Stimulated activated naive CD8-positive, alpha-beta T cell treated with anti-CD3 and anti-CD28 coated beads, Interleukin-15, Interleukin-2, amounts not matched to agents 100 ng/mL and 50 ng/mL, for 24 hours (primary cell): ENCODE measurements around the gene BAIAP2L2.

Source experiments
- H3K27ac Mint-ChIP-seq: one replicate; pipeline ENCODE4 v1.8.0; 2021; ENCODE audit warnings: mild to moderate bottlenecking, mixed read lengths
- H3K27me3 Mint-ChIP-seq: one replicate; pipeline ENCODE4 v1.8.0; 2021; ENCODE audit warnings: mixed read lengths
- H3K36me3 Mint-ChIP-seq: one replicate; pipeline ENCODE4 v1.8.0; 2021; ENCODE audit warnings: low read depth, mixed read lengths
- H3K4me1 Mint-ChIP-seq: one replicate; pipeline ENCODE4 v1.8.0; 2021; ENCODE audit warnings: low read depth, mixed read lengths
- H3K4me3 Mint-ChIP-seq: one replicate; pipeline ENCODE4 v1.8.0; 2021; ENCODE audit warnings: mild to moderate bottlenecking, mixed read lengths
- H3K9me3 Mint-ChIP-seq: one replicate; pipeline ENCODE4 v1.8.0; 2021; ENCODE audit warnings: mixed read lengths

The BAIAP2L2 gene

DNA sequence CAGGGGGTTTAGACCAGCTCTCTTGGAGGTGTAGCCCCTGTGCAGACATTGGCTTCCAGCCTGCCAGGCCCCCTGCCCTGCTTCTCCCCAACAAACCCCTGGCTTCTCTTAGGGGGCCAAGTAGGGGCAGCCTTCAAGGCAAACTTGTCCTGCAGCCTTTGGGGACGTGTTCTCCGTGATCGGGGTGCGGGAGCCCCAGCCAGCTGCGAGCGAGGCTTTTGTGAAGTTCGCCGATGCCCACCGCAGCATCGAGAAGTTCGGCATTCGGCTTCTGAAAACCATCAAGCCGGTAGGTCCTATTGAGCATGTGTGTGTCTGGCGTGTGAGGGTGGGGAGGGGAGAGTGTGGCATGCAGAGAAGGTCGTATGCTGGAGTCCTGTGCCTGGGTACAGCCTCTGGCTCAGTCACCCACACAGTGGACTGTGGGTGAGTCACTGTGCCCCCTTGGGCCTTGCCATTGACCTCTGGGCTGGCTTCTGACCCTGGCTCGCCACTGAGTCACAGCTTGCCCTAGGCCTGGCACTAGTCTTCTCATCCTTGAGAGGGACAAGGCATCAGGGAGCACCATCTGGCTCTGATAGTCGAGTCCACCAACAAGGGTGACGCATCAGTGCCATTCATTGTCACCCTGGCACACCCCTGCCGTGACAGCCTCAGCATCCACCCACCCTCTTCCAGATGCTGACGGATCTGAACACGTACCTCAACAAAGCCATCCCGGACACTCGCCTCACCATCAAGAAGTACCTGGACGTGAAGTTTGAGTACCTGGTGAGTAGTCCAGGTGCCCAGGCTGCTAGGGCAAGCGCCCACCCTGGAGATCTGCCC, 37.9 kb downstream of the BAIAP2L2 start:
- H3K4me3 Mint-ChIP-seq = no peak overlapping the region
- no peaks in the 10 kb centered on the region for H3K4me1 Mint-ChIP-seq
- peaks cover 11% of the 10 kb centered on the region for H3K36me3 Mint-ChIP-seq
- no peaks in the 10 kb centered on the region for H3K27me3 Mint-ChIP-seq
- H3K9me3 Mint-ChIP-seq = no peaks in the 10 kb centered on the region
- H3K27ac Mint-ChIP-seq = no peak overlapping the region

- Mint-ChIP-seq H3K9me3 (no peaks in the 10 kb centered on the region), H3K27ac (no peak overlapping the region), H3K27me3 (no peaks in the 10 kb centered on the region), H3K4me1 (no peaks in the 10 kb centered on the region), H3K4me3 (no peak overlapping the region), H3K36me3 (peaks cover 14% of the 10 kb centered on the region)
Measured at GRCh38 chr22:38071421-38072321, 38.8 kb downstream of the BAIAP2L2 start.

DNA sequence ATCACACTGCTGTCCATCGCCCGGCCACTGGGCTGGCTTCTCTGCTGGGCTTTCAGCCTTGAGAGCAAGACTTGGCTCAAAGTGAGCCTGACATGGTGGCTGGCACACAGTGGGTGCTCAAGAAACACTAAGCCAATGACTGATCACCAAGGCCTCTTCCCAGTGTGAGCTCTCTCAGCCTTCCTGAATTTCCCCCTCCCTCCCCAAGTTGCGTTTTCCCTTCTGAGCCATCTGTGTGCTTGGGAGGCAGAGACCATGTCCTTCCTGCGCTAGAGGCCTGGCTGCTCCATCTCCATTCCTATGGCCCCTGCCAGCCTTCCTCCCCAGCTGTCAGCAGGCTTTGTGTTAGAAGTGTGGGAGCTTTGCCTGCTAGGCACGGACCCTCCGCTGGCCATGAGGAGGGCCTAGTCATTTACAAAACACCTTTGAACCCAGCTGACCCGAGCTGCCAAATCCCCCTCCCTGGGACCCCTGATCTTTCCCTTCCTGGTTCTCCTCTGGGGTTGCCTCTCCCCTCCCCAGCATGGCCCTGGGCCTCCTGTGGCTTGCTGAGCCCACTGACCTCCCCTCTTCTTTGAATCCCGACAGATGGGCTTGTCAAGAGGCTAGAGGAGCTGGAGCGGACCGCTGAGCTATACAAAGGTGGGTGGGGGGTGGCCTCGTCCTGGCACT, 40.1 kb downstream of the BAIAP2L2 start:
- H3K36me3 Mint-ChIP-seq = peaks cover 22% of the 10 kb centered on the region
- no peaks in the 10 kb centered on the region for H3K27me3 Mint-ChIP-seq
- H3K4me1 Mint-ChIP-seq = no peaks in the 10 kb centered on the region
- H3K27ac Mint-ChIP-seq = no peak overlapping the region
- no peaks in the 10 kb centered on the region for H3K9me3 Mint-ChIP-seq
- no peak overlapping the region for H3K4me3 Mint-ChIP-seq

DNA sequence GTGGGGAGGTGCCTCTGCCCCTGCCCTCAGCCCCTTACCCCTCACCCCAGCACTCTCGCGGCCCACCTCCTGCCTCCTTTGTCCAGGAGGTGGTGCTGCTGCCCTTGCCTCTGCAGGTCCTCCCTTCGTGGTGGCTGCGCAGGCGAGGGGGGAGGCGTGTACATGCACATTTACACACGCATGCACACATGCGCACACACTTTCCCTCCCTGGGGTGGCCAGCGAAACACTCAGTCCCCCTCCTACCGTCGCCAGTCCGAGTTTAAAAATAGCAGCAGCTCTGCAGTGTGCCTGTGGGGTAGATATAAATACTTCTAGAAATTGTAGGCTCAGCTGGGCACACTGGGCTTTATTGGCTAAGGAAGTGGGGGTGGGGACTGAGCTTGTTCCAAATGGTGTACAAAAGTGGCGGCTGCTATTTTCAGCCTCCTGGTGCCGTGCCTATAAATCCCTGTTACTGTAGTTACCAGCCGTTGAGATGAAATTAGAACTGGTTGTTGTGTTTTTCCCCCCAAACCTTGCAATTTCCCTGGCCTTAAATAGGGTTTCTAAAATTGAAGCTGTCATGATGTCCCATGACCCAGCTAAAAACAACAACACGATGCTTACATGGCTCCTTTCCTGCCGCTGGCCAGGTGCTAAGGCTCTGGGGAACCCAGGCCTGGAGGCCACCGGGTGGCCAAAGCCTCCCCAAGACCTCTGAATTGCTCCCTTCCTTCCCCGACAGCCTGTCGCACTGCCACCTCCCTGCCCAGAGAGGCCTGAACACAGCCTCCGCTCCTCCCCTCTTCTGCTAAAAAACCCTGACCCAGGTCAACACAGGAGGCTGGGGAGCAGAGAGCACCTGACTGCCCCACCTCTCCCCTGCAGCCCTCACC, 40.9 kb downstream of the BAIAP2L2 start:
- Mint-ChIP-seq H3K27ac (no peak overlapping the region), H3K27me3 (no peaks in the 10 kb centered on the region), H3K4me1 (no peaks in the 10 kb centered on the region), H3K36me3 (peaks cover 29% of the 10 kb centered on the region), H3K4me3 (no peak overlapping the region), H3K9me3 (no peaks in the 10 kb centered on the region)

GRCh38 chr22:38068641-38069371, 41.7 kb downstream of the BAIAP2L2 start:
- H3K9me3 Mint-ChIP-seq = no peaks in the 10 kb centered on the region
- peaks cover 25% of the 10 kb centered on the region for H3K36me3 Mint-ChIP-seq
- H3K4me3 Mint-ChIP-seq = no peak overlapping the region
- H3K27me3 Mint-ChIP-seq = no peaks in the 10 kb centered on the region
- H3K27ac Mint-ChIP-seq = no peak overlapping the region
- no peaks in the 10 kb centered on the region for H3K4me1 Mint-ChIP-seq

DNA sequence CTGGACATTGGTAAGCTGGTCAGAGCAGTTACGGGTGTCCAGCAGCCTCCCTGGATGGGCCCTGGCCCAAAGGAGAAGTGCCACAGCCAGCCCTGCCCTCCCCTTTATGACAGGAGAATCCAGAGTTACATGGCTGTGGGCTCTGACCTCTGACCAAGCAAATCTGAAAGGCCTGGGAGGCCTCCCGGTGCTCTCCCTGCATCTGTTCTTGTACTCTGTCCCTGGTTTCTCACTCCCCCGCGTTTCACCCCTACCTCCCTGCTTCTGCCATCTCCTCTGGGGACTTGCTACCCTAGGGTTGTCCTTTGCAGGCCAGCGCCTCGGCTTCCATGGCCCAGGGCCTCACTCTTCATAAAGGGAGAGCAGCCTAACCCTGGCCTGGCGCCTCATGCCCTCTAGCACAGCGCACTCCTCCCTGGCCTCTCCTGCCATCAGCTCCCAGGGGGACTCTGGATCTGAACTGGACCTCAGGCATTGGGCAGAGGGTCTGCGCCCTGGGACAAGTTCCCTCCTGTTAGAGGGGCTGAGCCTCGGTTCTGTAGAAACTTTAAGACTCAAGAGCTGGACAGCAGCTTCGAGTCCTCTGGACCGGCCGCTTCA, 42.6 kb downstream of the BAIAP2L2 start:
- Mint-ChIP-seq H3K9me3 (no peaks in the 10 kb centered on the region), H3K27me3 (no peaks in the 10 kb centered on the region), H3K36me3 (peaks cover 28% of the 10 kb centered on the region), H3K4me3 (no peak overlapping the region), H3K27ac (no peak overlapping the region), H3K4me1 (peaks cover under 1% of the 10 kb centered on the region)

- Mint-ChIP-seq H3K9me3 (no peaks in the 10 kb centered on the region), H3K4me1 (peaks cover 4% of the 10 kb centered on the region), H3K27ac (no peak overlapping the region), H3K4me3 (no peak overlapping the region), H3K36me3 (peaks cover 30% of the 10 kb centered on the region), H3K27me3 (no peaks in the 10 kb centered on the region)
Measured at GRCh38 chr22:38067028-38067415, 43.5 kb downstream of the BAIAP2L2 start.

GRCh38 chr22:38066381-38067027, 44.0 kb downstream of the BAIAP2L2 start:
- Mint-ChIP-seq H3K27ac (no peak overlapping the region), H3K4me1 (peaks cover 4% of the 10 kb centered on the region), H3K4me3 (no peak overlapping the region), H3K36me3 (peaks cover 33% of the 10 kb centered on the region), H3K27me3 (no peaks in the 10 kb centered on the region), H3K9me3 (no peaks in the 10 kb centered on the region)

DNA sequence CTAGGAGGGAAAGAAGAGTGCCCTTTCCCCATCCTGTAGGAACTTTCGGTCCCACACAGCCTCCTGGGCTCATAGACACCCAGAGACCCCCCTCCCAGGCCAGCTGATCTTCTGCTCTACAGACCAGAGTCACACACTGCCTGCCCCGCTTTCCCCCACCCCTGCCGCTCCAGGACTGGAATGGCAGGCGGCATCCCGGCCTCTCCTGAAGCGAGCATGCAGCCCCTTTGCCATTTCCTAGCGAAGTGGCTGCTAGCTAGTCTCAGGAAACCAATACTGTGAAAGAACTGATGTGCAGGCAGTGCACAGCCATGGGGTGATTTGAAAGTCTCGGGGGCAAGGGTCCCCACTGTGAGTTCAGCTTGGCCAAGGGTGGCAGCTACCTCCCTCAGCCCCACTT, 44.9 kb downstream of the BAIAP2L2 start:
- Mint-ChIP-seq H3K4me1 (peaks cover 4% of the 10 kb centered on the region), H3K27me3 (no peaks in the 10 kb centered on the region), H3K36me3 (peaks cover 33% of the 10 kb centered on the region), H3K4me3 (no peak overlapping the region), H3K9me3 (no peaks in the 10 kb centered on the region), H3K27ac (no peak overlapping the region)

GRCh38 chr22:38062791-38063190, 47.7 kb downstream of the BAIAP2L2 start:
- no peak overlapping the region for H3K27ac Mint-ChIP-seq
- H3K36me3 Mint-ChIP-seq = peaks cover 42% of the 10 kb centered on the region
- H3K9me3 Mint-ChIP-seq = no peaks in the 10 kb centered on the region
- H3K27me3 Mint-ChIP-seq = no peaks in the 10 kb centered on the region
- H3K4me1 Mint-ChIP-seq = peaks cover 8% of the 10 kb centered on the region
- no peak overlapping the region for H3K4me3 Mint-ChIP-seq

DNA sequence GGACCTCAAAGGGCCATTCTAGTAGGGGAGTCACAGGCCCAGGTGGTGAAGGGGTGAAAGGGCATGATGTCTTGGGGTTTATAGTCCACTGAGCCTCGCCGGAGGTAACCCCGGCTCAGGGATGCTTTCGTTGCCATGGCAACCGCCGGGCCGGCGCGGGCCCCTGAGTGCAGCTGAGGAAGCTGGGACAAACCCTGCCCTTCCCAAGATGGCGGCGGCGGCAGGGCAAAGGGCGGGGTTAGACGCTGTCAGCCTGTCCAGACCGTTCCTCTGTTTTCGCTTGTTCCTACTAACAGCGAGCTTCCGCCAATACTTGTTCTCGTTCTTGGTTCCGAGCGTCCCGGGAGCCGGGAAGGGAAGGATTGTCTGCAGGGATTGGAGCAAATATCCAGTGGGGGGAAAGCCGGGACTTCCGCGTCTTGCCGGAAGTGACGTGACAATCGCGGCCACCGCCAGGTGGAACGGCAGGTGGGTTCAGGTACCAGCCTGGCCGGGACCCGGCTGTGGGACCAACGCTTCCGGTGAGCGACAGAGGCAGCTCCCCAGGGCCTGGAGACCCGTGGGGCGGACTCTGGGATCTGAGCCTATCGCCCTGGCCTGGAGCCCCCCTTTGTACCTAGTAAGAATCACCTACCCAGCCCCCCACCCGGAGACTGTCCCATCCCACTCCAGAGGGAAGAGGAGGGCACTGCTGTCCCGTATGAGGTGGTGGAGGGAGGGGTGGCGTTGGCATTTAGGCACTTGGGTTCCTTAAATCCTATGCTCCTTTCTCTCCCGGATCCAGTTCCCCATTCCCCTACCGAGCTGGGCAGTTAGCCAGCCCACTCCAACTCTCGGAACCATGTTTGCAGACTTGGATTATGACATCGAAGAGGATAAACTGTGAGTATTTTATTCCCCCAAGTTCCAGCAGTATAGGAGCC, 53.3 kb downstream of the BAIAP2L2 start, which contains the start of gene PICK1:
PICK1 (plus strand) TSS at position 436 of the 923 bp plus-strand sequence; CDS start at position 842, 406 bp downstream.
- Mint-ChIP-seq H3K27ac (peak within 1 kb of the TSS; percentile 97), H3K4me1 (peaks cover 20% of the 10 kb centered on the region), H3K4me3 (peak within 1 kb of the TSS; percentile 94), H3K27me3 (no peaks in the 10 kb centered on the region), H3K9me3 (no peaks in the 10 kb centered on the region), H3K36me3 (peaks cover 12% of the 10 kb centered on the region)
